GM19351 (cell line): ENCODE measurements around the gene CEACAM1.
"Not testable (repeated sequence)": the region's sequence is repeated elsewhere in the genome, so short reads cannot be mapped to it uniquely, and the experiment has no call there.

Source experiments
- ATAC-seq: cut with Tn5 transposase; IDR thresholded peaks from one replicate; pipeline ENCODE4 v1.9.1; 2021; ENCODE audit warnings: mild to moderate bottlenecking, moderate library complexity; ENCODE audit not compliant: unreplicated experiment

Gene CEACAM1

GRCh38 chr19:42477933-42478332 lies 50.3 kb downstream of the CEACAM1 start:
- ATAC-seq, result no peak

- ATAC-seq, result no peak
Observed at GRCh38 chr19:42477117-42477516, 51.2 kb downstream of the CEACAM1 start.

- no peak for ATAC-seq
Observed at GRCh38 chr19:42475366-42475765, 52.9 kb downstream of the CEACAM1 start.

- no peak for ATAC-seq
Observed at GRCh38 chr19:42474743-42475142, 53.5 kb downstream of the CEACAM1 start.

GRCh38 chr19:42473686-42474085 lies 54.6 kb downstream of the CEACAM1 start:
- ATAC-seq, result no peak

GRCh38 chr19:42472402-42473147 lies 55.7 kb downstream of the CEACAM1 start:
- no peak for ATAC-seq

- no peak for ATAC-seq
Observed at GRCh38 chr19:42471554-42472249, 56.6 kb downstream of the CEACAM1 start.

GRCh38 chr19:42469311-42470235 lies 58.7 kb downstream of the CEACAM1 start:
- no peak for ATAC-seq

GRCh38 chr19:42468273-42468796 lies 59.9 kb downstream of the CEACAM1 start:
- no peak for ATAC-seq

- no peak for ATAC-seq
Observed at GRCh38 chr19:42467183-42467760, 61.0 kb downstream of the CEACAM1 start.

- no peak for ATAC-seq
Observed at GRCh38 chr19:42466521-42467182, 61.6 kb downstream of the CEACAM1 start.

- peak; percentile 87 for ATAC-seq
Observed at GRCh38 chr19:42465827-42466280, 62.4 kb downstream of the CEACAM1 start.

GRCh38 chr19:42461700-42462324 lies 66.5 kb downstream of the CEACAM1 start:
- ATAC-seq, result no peak

GRCh38 chr19:42461231-42461630 lies 67.0 kb downstream of the CEACAM1 start:
- not testable (repeated sequence) for ATAC-seq

GRCh38 chr19:42459926-42460325 lies 68.4 kb downstream of the CEACAM1 start:
- no peak for ATAC-seq
